ENCODE data around the gene CHST11. TPM values are rescaled to one million over a fixed set of nuclear protein-coding genes. Genes with fewer than 3 reads are reported as not detected.
A peak's percentile ranks its signal among the peaks of the same experiment; 100 is the strongest.

CHST11 gene
- total and polyA plus RNA-seq, 9 of the 15 experiments (the other 6 are each of a cell fraction or from before 2014, with no cell fraction given), result 2.3 to 38.7 (median 15.0) TPM

- Histone ChIP-seq H3K9me3 (replicated peaks; ENCODE audit: control insufficient read depth, insufficient read depth, low read depth, low read length) (no peaks in the 10 kb centered on the region), H3K4me2 (ENCODE audit: insufficient read depth, low read length) (no peak overlapping the region), H3K9me1 (ENCODE audit: control insufficient read depth, insufficient read depth, low read length) (no peaks in the 10 kb centered on the region), H3K4me3 (no peak overlapping the region), H3K79me2 (ENCODE audit: control insufficient read depth, insufficient read depth, low read length) (peaks cover 91% of the 10 kb centered on the region), H4K20me1 (replicated peaks; ENCODE audit: control insufficient read depth, insufficient read depth, low read length) (no peaks in the 10 kb centered on the region), H3K36me3 (ENCODE audit: control insufficient read depth, insufficient read depth, low read length) (peaks cover 7% of the 10 kb centered on the region), H3K27ac (ENCODE audit: extremely low read depth, low read depth, low read length) (no peak overlapping the region), H3K27me3 (ENCODE audit: control insufficient read depth in 2 of 2, insufficient read depth in 2 of 2, low read length in 2 of 2) (no peaks in the 10 kb centered on the region), H3K4me1 (replicated peaks in 1 of 2; ENCODE audit: control insufficient read depth in 2 of 2, insufficient read depth in 2 of 2, low read length in 2 of 2) (peaks cover 9 to 52% of the 10 kb centered on the region in 2 experiments), H3K9ac (ENCODE audit: insufficient read depth in 1 of 2, low read depth in 2 of 2, low read length in 2 of 2) (no peak overlapping the region), H2AFZ (ENCODE audit: low read depth, low read length) (no peak overlapping the region)
- no peak for TF ChIP-seq ZNF134 (CRISPR knock-in tag; conservative IDR thresholded peaks at IDR 0.05)
- TF ChIP-seq GABPA (tag; conservative IDR thresholded peaks at IDR 0.05; ENCODE audit: low read depth), result no peak
- no peak for TF ChIP-seq SMARCB1 (IDR thresholded peaks at IDR 0.05; ENCODE audit: insufficient read length, low read depth)
- TF ChIP-seq RAD51 (IDR thresholded peaks at IDR 0.05; ENCODE audit: borderline replicate concordance, low read depth), result no peak
- peak; percentile 54; the same call in 1 of the 2 replicates for TF ChIP-seq CEBPB (tag; IDR thresholded peaks at IDR 0.05)
- TF ChIP-seq KDM5B (IDR thresholded peaks at IDR 0.05; ENCODE audit: insufficient replicate concordance, low read depth, low read length), result no peak
- no peak for TF ChIP-seq CEBPG (CRISPR knock-in tag; IDR thresholded peaks at IDR 0.05)
- peak in 1 of 2 experiments; percentile 71; a peak in 2 of 4 replicates for TF ChIP-seq CEBPG (tag; conservative IDR thresholded peaks at IDR 0.05 in 1 of 2, IDR thresholded peaks at IDR 0.05 in 1 of 2)
- TF ChIP-seq ATF3 (IDR thresholded peaks at IDR 0.05), result peak; percentile 49; the same call in 1 of the 2 replicates
- no peak for TF ChIP-seq ATF3 (CRISPR knock-in tag; conservative IDR thresholded peaks at IDR 0.05)
- no peak for TF ChIP-seq STAG1 (CRISPR knock-in tag; IDR thresholded peaks at IDR 0.05; ENCODE audit: borderline replicate concordance)
- TF ChIP-seq ZNF174 (CRISPR knock-in tag; IDR thresholded peaks at IDR 0.05), result no peak
- no peak for TF ChIP-seq FOXP4 (CRISPR knock-in tag; IDR thresholded peaks at IDR 0.05; ENCODE audit: borderline replicate concordance)
- POLR2A ChIA-PET, result interaction anchor here (4.0 kb wide), 1 partner anchor 12 kb away, joined by 19 read pairs; no protein-coding TSS in a partner anchor
- FAIRE-seq, result no peak
- no peak for DNase-seq (ENCODE audit: extremely low read depth in 1 of 4, low spot score in 3 of 4)
- CTCF ChIA-PET (ENCODE audit: low intra/inter-chr PET ratio), result no interaction called here
- WGBS (ENCODE audit: insufficient coverage, low coverage, missing lambda C conversion rate), result 73% methylated on average over 3 of the region's 3 CpGs
- no TSS peak for BruUV-seq (replicated peaks)
- intact Hi-C loops (cut with micrococcal nuclease) (no loop called here), in situ Hi-C loops (cut with MboI) (no loop called here)
- ATAC-seq, result no peak
These were observed 14.6 kb downstream of the CHST11 start for GRCh38 chr12:104471336-104471735.
